GM12865 (cell line): Measurements from ENCODE around the gene UBE2F.

Experiments used
- DNase-seq: peaks from one replicate; pipeline ENCODE4 v3.0.0; 2010; ENCODE audit warnings: low read depth
- H3K4me3 ChIP-seq: 2 replicates; pipeline ENCODE4 v1.5.1; 2011; ENCODE audit warnings: mild to moderate bottlenecking, low read depth, low read length, control low read depth
- TF ChIP-seq, protein P1 (sequence below): IDR thresholded peaks from 2 replicates; pipeline ENCODE4 v1.5.1; 2011; ENCODE audit warnings: low read length, control low read depth, low read depth, inconsistent platforms; ENCODE audit not compliant: insufficient read depth; ENCODE audit errors: missing control alignments

Gene UBE2F

DNA sequence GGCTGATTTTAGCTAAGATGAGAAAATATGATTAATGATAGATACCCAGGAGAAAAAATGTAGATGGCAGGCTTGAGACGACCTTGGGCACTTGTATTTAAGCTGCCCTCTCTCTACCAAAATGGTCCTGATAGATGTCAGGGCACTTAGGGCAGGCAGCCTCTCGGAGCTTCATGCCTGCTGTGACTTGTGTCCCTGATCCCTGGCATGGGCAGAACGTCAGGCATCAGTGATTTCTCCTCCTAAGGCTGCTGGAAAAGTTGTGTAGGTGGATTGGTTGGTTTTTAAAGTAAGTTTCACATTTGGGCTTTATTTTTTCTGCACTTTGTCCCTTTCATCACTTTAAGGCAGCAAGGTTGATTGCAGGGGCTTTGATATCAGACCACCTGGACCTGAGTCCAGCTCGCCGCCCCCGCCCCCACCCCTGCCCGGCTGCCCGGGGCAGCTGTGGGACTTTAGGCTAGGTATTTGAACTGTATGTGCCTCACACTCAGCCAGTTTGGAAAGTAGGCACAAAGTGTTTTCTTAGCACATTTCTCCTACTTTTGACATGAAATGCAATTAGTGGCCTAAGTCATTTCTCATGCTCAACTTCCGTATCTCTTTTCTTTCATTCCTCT is 59.0 kb downstream of the UBE2F start:
- TF ChIP-seq, protein P1, sequence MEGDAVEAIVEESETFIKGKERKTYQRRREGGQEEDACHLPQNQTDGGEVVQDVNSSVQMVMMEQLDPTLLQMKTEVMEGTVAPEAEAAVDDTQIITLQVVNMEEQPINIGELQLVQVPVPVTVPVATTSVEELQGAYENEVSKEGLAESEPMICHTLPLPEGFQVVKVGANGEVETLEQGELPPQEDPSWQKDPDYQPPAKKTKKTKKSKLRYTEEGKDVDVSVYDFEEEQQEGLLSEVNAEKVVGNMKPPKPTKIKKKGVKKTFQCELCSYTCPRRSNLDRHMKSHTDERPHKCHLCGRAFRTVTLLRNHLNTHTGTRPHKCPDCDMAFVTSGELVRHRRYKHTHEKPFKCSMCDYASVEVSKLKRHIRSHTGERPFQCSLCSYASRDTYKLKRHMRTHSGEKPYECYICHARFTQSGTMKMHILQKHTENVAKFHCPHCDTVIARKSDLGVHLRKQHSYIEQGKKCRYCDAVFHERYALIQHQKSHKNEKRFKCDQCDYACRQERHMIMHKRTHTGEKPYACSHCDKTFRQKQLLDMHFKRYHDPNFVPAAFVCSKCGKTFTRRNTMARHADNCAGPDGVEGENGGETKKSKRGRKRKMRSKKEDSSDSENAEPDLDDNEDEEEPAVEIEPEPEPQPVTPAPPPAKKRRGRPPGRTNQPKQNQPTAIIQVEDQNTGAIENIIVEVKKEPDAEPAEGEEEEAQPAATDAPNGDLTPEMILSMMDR, result no peak
- no peak for DNase-seq
- H3K4me3 ChIP-seq, result no peak overlapping the region

DNA sequence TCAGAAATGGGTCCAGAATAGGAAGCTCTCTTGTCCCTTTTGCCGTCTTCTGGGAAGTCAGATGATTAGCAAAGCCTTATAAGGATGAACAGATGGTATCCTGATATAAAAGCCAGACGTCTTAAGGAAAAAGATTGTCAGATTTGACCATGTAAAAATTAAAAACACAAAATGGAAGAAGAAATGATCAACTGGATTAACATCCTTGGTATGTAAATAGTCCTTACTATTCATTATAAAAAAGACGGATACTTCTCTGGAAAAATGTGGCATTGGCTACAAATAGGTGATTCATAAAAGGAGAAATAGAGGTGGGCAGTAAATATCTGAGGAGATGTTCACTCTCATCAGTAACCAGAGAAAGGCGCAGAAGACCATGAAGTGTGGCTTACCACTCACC is 60.2 kb downstream of the UBE2F start:
- no peak for DNase-seq
- H3K4me3 ChIP-seq, result no peak overlapping the region
- TF ChIP-seq, protein P1, result no peak

DNA sequence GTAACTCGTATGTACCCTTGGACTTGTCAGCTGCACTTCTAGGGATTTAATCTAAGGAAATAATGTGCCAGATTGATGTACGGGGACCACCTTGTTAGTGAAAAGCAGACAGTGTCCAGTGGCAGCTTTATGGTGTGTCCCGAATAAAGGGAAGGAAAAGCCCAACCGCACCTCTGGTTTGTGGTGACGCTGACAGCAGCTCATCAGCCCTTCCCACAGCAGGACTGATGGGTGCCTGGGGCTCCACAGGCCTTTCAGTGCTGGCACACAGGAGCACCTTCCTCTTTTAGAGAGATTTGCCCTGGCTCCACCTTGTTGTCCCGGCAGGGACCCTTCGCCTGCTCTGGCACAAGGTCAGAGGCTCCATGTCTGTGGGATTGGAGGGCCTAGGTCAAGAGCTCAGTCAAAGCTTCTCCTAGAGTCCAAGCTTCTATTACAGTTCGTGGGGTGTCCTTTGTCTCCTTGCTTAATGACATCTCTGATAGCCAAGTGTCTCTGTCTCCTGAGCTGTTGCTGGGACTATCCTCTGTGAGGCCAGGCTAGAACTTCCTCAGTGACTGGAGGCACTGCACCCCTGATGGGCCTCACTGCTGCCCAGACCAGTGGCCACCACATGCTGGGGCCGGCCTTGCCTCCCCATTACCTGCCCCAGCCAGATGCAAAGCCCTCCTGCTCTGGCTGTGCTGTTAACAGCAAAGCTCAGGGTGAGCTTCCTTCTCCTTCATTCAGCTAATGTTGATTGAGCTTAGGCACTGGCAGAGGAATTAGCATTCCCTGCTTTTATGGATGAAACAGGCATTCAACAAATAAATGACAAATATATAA is 61.0 kb downstream of the UBE2F start:
- TF ChIP-seq, protein P1, result no peak
- H3K4me3 ChIP-seq, result no peak overlapping the region
- DNase-seq, result no peak

DNA sequence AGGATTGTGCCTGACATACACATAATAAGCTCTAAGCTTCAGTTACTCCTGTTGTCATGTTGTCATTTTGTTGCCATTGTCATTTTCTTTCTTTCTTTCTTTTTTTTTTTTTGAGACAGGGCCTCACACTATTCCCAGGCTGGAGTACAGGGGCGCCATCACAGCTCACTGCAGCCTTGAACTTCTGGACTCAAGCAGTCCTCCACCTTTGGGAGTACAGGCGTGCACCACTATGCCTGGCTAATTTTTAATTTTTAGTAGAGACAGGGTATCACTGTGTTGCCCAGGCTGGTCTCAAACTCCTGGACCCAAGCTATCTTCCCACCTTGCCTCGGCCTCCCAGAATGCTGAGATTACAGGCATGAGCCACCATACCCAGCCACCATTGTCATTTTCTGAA is 63.0 kb downstream of the UBE2F start:
- DNase-seq, result no peak
- H3K4me3 ChIP-seq, result no peak overlapping the region
- TF ChIP-seq, protein P1, result no peak

DNA sequence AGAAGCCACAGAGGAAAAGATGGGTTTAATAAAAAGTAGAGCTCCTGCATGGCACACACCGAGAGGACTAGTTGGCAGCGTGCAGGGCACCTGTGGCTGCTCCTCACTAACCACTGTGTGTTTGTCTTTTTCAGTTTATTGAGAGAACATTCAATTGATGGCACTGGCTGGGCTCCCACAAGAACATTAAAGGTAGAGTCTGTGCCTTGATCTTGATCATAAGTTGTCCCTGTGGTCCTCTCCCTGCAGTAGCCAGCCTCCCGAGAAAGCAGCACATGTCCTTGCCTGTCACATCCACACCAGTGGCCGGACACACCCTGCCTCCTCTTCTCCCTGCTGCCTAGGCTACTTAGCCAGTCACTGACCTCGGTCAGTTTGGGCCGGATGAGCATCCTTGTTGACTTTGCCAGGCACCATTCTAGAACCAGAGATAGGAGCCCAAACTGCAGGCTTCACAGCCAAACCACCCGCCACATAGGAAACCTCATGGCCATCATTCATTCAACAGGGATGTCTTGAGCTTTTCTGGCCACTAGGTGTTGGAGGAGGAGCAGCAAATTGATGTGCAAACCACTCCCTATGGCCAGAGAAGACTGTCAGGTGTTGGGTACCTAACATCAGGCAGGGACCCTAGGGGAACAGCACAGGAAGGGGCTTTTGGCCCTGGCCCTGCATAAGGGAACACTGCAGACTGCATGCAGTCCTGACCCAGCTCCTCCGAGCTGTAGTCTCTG is 63.8 kb downstream of the UBE2F start:
- TF ChIP-seq, protein P1, result no peak
- no peak for DNase-seq
- no peak overlapping the region for H3K4me3 ChIP-seq

DNA sequence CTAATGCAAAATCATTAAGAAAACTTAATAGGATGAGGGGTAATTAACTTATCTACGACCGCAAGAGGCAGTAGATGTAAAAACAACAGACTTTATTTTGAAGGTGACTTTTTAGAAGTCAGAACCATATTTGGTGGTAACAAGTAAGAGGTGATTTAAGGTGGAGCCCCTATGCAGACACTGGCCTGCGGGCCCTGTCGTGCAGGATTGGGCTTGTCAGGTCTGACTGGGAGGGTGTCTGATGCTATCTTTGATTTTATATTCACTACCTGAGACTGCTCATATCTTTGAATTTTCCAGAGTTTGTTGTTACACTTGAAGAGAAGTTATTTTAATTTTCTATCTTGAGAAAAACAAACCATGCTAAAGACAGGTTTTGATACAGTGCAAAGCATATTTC is 64.9 kb downstream of the UBE2F start:
- H3K4me3 ChIP-seq, result no peak overlapping the region
- no peak for DNase-seq
- TF ChIP-seq, protein P1, result no peak
